ENCODE data around the gene UQCRQ. TPM values are rescaled to one million over a fixed set of nuclear protein-coding genes. Genes with fewer than 3 reads are reported as not detected.

The UQCRQ gene
- total and polyA plus RNA-seq, 11 donors: 539 to 2,165 (median 1,454) TPM

GRCh38 chr5:132860742-132861141 is 5.7 kb upstream of the UQCRQ start:
- no peak for ATAC-seq
- no peak for TF ChIP-seq POLR2A (IDR thresholded peaks at IDR 0.05)
- TF ChIP-seq CTCF (IDR thresholded peaks at IDR 0.05): no peak
- no peak for DNase-seq
- Histone ChIP-seq H3K4me1 (peaks cover 0 to 5% (median 2%) of the 10 kb centered on the region in 12 donors), H3K27ac (no peak overlapping the region), H3K36me3 (no peaks in the 10 kb centered on the region), H3K9me3 (no peaks in the 10 kb centered on the region), H3K27me3 (no peaks in the 10 kb centered on the region), H3K4me3 (no peak overlapping the region)
- 66 to 81% (median 74%) methylated on average over 5 of the region's 5 CpGs for WGBS, 4 donors
- intact Hi-C loops (cut with DNase I): loop anchor here in 3 of 10 donors (2.0 to 10.0 kb wide), 3 partner anchors 26 to 194 kb away; partner anchors contain the start of gene HSPA4 (in 1 of the 3)

GRCh38 chr5:132865668-132866341 is 637 bp upstream of the UQCRQ start:
- WGBS, 4 donors: 34 to 65% (median 46%) methylated on average over 18 to 30 of the region's 30 CpGs
- peak in 3 of 4 donors; percentile 49 to 56 (median 53) for ATAC-seq

GRCh38 chr5:132867046-132867451 is 607 bp downstream of the UQCRQ start:
- TF ChIP-seq POLR2A (IDR thresholded peaks at IDR 0.05) (no peak), CTCF (IDR thresholded peaks at IDR 0.05) (no peak)
- 2 to 3% (median 2%) methylated on average over 10 to 13 of the region's 13 CpGs for WGBS, 4 donors
- H3K9me3 ChIP-seq: no peaks in the 10 kb centered on the region
- H3K27me3 ChIP-seq: no peaks in the 10 kb centered on the region
- peak overlapping the region; percentile 67 to 95 (median 86) for H3K4me3 ChIP-seq
- peaks cover 0 to 43% (median 39%) of the 10 kb centered on the region in 9 donors for H3K36me3 ChIP-seq
- H3K27ac ChIP-seq: peak overlapping the region; percentile 90 to 97 (median 94)
- DNase-seq (no peak), ATAC-seq (peak in 1 of 4 donors; percentile 10)
- peaks cover 0 to 34% (median 18%) of the 10 kb centered on the region in 12 donors for H3K4me1 ChIP-seq
- intact Hi-C loops (cut with DNase I): loop anchor here in 7 of 10 donors (2.0 to 10.0 kb wide), 5 partner anchors 35 to 188 kb away; partner anchors contain the start of genes SHROOM1 (in 5 of the 7), HSPA4 (in 1 of the 7) and SEPTIN8 (in 1 of the 7)

More at GRCh38 chr5:132865668-132866341, 637 bp upstream of the UQCRQ start:
- peaks cover 0 to 26% (median 17%) of the 10 kb centered on the region in 12 donors for H3K4me1 ChIP-seq
- H3K27me3 ChIP-seq: no peaks in the 10 kb centered on the region
- peak overlapping the region; percentile 67 to 95 (median 86) for H3K4me3 ChIP-seq
- no peaks in the 10 kb centered on the region for H3K9me3 ChIP-seq
- intact Hi-C loops (cut with DNase I): loop anchor here in 7 of 10 donors (1.0 to 10.0 kb wide), 6 partner anchors 34 to 189 kb away; partner anchors contain the start of genes SHROOM1 (in 6 of the 7), HSPA4 (in 1 of the 7) and SEPTIN8 (in 1 of the 7)
- no peak for DNase-seq
- H3K36me3 ChIP-seq: peaks cover 0 to 35% (median 32%) of the 10 kb centered on the region in 9 donors
- H3K27ac ChIP-seq: peak overlapping the region; percentile 90 to 97 (median 94)
- TF ChIP-seq POLR2A (IDR thresholded peaks at IDR 0.05) (no peak), CTCF (IDR thresholded peaks at IDR 0.05) (no peak)

GRCh38 chr5:132868754-132869153 is 2.3 kb downstream of the UQCRQ start:
- no peak for TF ChIP-seq POLR2A (IDR thresholded peaks at IDR 0.05)
- no peak for TF ChIP-seq CTCF (IDR thresholded peaks at IDR 0.05)
- Histone ChIP-seq H3K27me3 (no peaks in the 10 kb centered on the region), H3K4me1 (peaks cover 0 to 51% (median 28%) of the 10 kb centered on the region in 12 donors), H3K27ac (no peak overlapping the region), H3K4me3 (no peak overlapping the region), H3K9me3 (no peaks in the 10 kb centered on the region), H3K36me3 (peaks cover 0 to 48% (median 39%) of the 10 kb centered on the region in 9 donors)
- intact Hi-C loops (cut with DNase I): loop anchor here in 7 of 10 donors (5.0 to 10.0 kb wide), 4 partner anchors 36 to 186 kb away; partner anchors contain the start of genes SHROOM1 (in 4 of the 7), HSPA4 (in 1 of the 7) and SEPTIN8 (in 1 of the 7)
- DNase-seq: no peak
- WGBS, 4 donors: 78 to 88% (median 86%) methylated on average over 4 of the region's 4 CpGs
- no peak for ATAC-seq

Measured in heart left ventricle (tissue), 16 donors.